HFF-Myc (cell line): ENCODE measurements around the gene SIAH2.
"Not testable (repeated sequence)": the region's sequence is repeated elsewhere in the genome, so short reads cannot be mapped to it uniquely, and the experiment has no call there.

ENCODE experiments used
- DNase-seq: peaks from one replicate; pipeline ENCODE4 v3.0.0-alpha.2; 2011; ENCODE audit warnings: low read depth; ENCODE audit errors: extremely low read depth
- H3K4me3 ChIP-seq: replicated peaks from 2 replicates; pipeline ENCODE4 v1.5.1; 2011; ENCODE audit warnings: low read depth, mild to moderate bottlenecking, control low read depth, low read length
- TF ChIP-seq, protein P1 (sequence below): IDR thresholded peaks from 2 replicates; pipeline ENCODE4 v1.5.1; 2012; ENCODE audit warnings: mild to moderate bottlenecking, low read depth, low read length, control low read depth; ENCODE audit errors: missing control alignments

Gene SIAH2

DNA sequence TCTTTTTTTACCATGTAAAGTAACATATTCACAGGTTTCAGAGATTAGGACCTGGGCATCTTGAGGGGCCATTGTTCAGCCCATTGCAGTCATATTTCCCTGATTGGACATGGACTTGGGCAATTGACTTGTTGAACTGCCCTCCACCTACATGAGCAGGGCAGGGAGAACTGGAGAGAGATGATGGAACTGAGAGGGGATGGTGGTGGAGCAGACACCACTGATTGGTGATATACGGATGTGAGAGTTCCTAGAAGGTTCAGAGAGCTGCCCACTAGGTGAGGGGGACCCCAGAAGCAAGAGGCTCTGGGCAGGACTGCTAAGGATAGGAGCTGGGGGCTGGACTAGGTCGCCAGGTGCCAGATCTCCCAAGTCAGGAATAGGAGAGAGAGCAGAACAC is 37.8 kb upstream of the SIAH2 start:
- TF ChIP-seq, protein P1, sequence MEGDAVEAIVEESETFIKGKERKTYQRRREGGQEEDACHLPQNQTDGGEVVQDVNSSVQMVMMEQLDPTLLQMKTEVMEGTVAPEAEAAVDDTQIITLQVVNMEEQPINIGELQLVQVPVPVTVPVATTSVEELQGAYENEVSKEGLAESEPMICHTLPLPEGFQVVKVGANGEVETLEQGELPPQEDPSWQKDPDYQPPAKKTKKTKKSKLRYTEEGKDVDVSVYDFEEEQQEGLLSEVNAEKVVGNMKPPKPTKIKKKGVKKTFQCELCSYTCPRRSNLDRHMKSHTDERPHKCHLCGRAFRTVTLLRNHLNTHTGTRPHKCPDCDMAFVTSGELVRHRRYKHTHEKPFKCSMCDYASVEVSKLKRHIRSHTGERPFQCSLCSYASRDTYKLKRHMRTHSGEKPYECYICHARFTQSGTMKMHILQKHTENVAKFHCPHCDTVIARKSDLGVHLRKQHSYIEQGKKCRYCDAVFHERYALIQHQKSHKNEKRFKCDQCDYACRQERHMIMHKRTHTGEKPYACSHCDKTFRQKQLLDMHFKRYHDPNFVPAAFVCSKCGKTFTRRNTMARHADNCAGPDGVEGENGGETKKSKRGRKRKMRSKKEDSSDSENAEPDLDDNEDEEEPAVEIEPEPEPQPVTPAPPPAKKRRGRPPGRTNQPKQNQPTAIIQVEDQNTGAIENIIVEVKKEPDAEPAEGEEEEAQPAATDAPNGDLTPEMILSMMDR: no peak
- no peak for DNase-seq

DNA sequence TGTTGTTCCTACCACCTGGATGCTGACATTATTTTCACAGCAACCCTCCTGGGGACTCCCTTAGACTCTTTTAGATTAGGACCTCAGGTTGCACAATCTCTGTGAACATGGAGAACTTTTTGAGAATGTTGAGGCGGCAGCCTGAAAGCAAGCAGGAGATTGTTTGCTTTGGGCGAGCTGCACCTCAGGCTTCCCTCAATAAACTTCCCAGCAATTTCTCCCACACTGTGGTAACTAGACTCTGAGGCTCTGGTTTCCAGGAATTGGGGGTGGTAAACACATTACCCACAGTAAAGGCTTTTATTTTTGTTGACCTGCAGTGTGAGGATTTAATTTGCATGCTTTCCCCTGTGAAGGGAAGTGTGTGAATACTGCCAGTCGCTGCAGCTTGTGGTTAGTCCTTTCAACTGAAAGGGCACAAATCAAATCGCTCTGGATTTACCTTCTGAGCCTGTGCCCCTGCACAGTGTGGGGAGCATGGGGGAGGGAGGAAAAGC is 35.2 kb upstream of the SIAH2 start:
- DNase-seq: no peak
- no peak overlapping the region for H3K4me3 ChIP-seq
- TF ChIP-seq, protein P1: no peak

More for the DNA sequence above, 37.8 kb upstream of the SIAH2 start:
- no peak overlapping the region for H3K4me3 ChIP-seq

DNA sequence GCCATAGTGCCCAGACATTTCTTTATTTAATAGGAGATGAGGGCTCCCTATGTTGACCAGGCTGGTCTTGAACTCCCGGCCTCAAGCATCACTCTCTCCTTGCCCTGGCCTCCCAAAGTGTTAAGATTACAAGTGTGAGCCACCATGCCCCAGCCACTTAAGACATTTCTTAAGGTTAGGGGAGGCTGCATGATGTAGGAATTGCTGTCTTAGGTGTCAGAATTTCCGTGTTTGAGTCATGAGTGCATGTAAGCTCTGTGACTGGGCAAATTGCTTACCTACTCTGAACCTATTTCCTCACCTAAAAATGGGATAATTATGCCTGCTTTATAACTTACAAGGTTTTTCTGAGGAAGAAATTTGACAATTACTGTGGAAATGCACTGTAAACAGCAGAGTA is 34.2 kb upstream of the SIAH2 start:
- H3K4me3 ChIP-seq: no peak overlapping the region
- no peak for DNase-seq
- TF ChIP-seq, protein P1: no peak

DNA sequence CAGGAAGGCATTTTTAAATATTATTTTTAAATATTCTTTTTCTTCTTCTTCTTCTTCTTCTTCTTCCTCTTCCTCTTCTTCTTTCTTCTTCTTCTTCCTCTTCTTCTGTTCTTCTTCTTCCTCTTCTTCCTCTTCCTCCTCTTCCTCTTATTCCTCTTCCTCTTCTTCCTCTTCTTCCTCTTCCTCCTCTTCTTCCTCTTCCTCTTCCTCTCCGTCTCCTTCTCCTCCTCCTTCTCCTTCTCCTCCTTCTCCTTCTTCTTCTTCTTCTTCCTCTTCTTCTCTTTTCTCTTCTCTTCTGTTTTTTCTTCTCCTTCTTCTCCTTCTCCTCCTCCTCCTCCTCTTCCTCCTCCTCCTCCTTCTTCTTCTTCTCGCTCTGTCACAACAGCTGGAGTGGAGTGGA is 33.6 kb upstream of the SIAH2 start:
- not testable (repeated sequence) for H3K4me3 ChIP-seq, DNase-seq

DNA sequence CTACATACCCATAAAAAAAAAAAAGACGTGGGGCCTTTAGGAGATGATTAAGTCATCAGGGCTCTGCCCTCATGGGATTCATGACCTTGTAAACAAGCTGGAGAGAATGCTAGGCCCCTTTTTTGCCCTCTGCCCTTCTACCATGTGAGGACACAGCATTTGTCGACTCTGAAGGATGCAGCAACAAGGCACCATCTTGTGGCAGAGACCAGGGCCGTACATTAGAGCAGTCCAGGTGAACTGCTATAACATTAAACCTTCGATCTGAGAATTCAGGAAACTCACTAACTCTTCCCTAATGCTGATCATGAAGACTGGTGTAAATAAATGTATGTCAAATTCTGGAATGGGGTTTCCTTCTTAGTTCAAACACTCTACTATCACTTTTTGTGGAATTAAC is 30.7 kb upstream of the SIAH2 start:
- DNase-seq: no peak
- no peak overlapping the region for H3K4me3 ChIP-seq
- TF ChIP-seq, protein P1: no peak

DNA sequence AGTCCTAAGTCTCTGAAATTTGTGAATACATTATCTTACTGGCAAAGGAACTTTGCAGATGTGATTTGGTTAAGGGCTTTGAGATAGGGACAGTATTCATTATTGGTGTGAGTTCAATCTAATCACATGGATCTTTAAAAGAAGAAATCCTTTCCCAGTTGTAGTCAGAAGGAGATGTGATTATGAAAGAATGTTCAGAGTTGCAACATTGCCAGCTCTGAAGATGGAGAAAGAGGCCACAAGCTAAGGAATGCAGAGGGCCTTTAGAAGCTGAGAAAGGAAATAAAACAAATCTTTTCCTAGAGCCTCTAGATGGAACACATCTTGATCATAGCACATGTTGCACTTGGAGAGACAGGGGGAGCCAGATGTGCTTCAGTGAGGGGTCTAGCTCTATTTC is 27.7 kb upstream of the SIAH2 start:
- H3K4me3 ChIP-seq: no peak overlapping the region
- TF ChIP-seq, protein P1: no peak
- DNase-seq: no peak

DNA sequence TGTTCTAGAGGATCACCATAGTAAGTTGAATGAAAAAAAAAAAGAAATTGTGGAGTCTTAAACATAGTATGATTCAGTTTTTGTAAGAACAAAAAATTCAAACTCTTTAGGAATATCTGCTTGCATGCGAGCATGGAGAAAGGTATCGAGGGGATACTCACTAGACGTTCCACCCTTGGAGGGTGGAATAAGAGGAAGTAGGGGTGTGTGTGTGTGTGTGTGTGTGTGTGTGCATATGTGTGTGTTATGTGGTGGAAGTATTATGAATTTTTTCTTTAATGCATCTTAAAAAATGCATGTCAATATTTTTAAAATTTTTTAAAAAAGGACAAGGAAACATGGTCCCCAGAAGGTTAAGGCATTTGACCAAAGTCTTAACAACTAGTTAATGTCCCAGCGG is 26.5 kb upstream of the SIAH2 start:
- DNase-seq: no peak
- TF ChIP-seq, protein P1: no peak
- no peak overlapping the region for H3K4me3 ChIP-seq
